GM12891 (cell line): ENCODE measurements around the gene ZNF592.
"Not testable (repeated sequence)": the region's sequence is repeated elsewhere in the genome, so short reads cannot be mapped to it uniquely, and the experiment has no call there.

Experiments used
- DNase-seq: peaks from one replicate; pipeline ENCODE4 v3.0.0; 2011; ENCODE audit warnings: low spot score; ENCODE audit not compliant: insufficient read length
- FAIRE-seq: peaks from 2 replicates; lab custom pipeline; 2011; peaks lifted over from hg19 to GRCh38; lab: Jason Lieb, UNC
- PAX5 ChIP-seq: IDR thresholded peaks from 2 replicates; pipeline ENCODE4 v1.6.1; 2011; ENCODE audit warnings: low read length, moderate library complexity, mild to moderate bottlenecking; ENCODE audit not compliant: insufficient read depth, severe bottlenecking
- POLR2A ChIP-seq: IDR thresholded peaks from 2 replicates; pipeline ENCODE4 v1.6.1; 2011; ENCODE audit warnings: low read depth, low read length, control low read depth
- POLR2AphosphoS5 ChIP-seq: IDR thresholded peaks from 2 replicates; pipeline ENCODE4 v1.6.1; 2011; ENCODE audit warnings: low read depth, low read length, control low read depth
- POU2F2 ChIP-seq: IDR thresholded peaks from 2 replicates; pipeline ENCODE4 v1.6.1; 2011; ENCODE audit warnings: low read depth, mild to moderate bottlenecking, control low read depth, low read length, moderate library complexity
- SPI1 ChIP-seq: IDR thresholded peaks from 2 replicates; pipeline ENCODE4 v1.6.1; 2011; ENCODE audit warnings: low read depth, low read length, control low read depth
- TAF1 ChIP-seq: IDR thresholded peaks from 2 replicates; pipeline ENCODE4 v1.6.1; 2011; ENCODE audit warnings: low read depth, low read length, control low read depth

Gene ZNF592

GRCh38 chr15:84741121-84741520, 7.3 kb upstream of the ZNF592 start:
- FAIRE-seq (no peak), DNase-seq (no peak)
- no peak for TF ChIP-seq TAF1
- no peak for TF ChIP-seq POLR2AphosphoS5
- TF ChIP-seq SPI1: no peak
- TF ChIP-seq POU2F2: no peak
- TF ChIP-seq PAX5: no peak
- no peak for TF ChIP-seq POLR2A

GRCh38 chr15:84747416-84748273, 747 bp upstream of the ZNF592 start:
- TF ChIP-seq POLR2A: 0 out of 2 replicates have a peak, but pooled peaks have one; percentile 23
- TF ChIP-seq TAF1: no peak
- no peak for DNase-seq
- peak; percentile 59 for FAIRE-seq

DNA sequence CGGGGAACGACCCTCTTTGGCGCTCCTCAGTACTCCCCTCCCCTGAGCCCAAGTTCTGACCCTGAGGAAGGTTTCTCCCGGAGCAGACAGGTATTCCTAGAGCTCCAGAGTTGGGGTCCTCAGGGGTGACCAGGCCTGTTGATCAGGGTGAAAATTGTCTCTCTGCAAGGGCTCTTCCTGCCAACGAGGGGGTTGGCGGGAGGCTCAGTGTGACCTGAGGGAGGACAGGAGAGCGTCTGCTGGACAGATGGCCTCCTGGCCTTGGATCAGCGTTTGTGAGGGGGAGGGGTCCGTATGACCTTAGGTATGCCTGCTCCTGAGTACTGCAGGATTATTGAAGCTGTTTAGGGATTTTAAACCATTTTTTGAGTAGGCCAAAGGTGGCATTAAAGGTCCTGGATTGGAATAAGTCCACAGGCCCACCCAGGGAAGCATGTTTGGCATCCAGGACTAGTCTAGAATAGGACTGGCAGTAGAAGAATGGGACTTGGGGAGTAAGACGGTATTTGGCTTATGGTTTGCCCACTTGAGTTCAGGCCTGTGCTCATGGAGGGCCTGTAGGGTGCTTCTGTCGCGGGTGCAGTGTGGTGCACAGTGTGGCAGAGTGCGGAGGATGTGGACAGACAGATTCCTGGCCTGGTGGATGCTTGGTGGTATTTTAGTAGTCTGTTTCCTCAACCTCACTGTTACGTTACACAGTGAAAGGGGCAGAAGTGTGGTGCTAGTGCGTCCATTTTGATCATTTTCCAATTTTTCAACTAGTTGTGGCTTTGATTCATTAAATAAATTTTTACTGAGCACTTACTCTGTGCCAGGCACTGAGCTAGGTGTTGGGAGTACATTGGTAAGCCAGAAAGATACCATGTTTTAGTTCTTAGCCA, 959 bp downstream of the ZNF592 start:
- FAIRE-seq: peak; percentile 58

GRCh38 chr15:84750583-84751092, 2.2 kb downstream of the ZNF592 start:
- FAIRE-seq (peak; percentile 38), DNase-seq (no peak)
- TF ChIP-seq POLR2AphosphoS5: no peak
- TF ChIP-seq PAX5: peak; percentile 28
- TF ChIP-seq POU2F2: 0 out of 2 replicates have a peak, but pooled peaks have one; percentile 37
- TF ChIP-seq TAF1: peak; percentile 20; the same call in 1 of the 2 replicates
- peak; percentile 99 for TF ChIP-seq SPI1
- no peak for TF ChIP-seq POLR2A

More for the DNA sequence above, 959 bp downstream of the ZNF592 start:
- TF ChIP-seq POLR2AphosphoS5: no peak
- no peak for TF ChIP-seq SPI1
- no peak for TF ChIP-seq POLR2A
- no peak for TF ChIP-seq PAX5
- TF ChIP-seq TAF1: no peak
- no peak for TF ChIP-seq POU2F2
- DNase-seq: no peak

DNA sequence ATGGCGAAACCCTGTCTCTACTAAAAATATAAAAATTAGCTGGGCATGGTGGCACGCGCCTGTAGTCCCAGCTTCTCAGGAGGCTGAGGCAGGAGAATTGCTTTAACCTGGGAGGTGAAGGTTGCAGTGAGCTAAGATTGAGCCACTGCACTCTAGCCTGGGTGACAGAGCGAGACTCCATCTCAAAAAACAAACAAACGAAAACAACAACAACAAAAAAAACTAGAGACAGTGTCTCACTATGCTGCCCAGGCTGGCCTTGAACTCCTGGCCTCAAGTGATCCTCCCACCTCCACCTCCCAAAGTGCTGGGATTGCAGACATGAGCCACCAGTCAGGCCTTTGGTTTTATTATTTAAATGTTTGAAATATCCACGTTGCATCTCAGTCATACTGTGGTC, 3.3 kb downstream of the ZNF592 start:
- DNase-seq, FAIRE-seq: not testable (repeated sequence)

DNA sequence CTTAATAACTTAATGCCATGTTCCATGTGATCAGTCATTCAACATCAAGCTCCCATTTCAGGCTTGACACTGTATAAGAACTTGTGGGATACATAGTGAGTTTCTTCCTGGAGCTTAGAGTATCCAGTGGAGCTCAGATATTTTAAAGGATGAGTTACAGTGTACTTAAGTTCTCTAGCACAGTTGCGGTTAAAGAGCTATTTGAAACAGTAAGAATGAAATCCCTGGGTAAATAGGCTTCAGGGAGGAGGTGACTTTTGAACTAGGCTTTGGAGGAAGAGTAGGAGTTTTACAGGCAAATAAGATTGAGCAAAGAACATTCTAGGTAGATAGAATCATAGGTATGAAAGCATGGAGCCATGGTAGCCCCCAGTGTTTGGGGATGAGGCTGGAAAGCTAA, 3.8 kb downstream of the ZNF592 start:
- TF ChIP-seq POLR2A (no peak), POU2F2 (no peak)
- DNase-seq (no peak), FAIRE-seq (no peak)

DNA sequence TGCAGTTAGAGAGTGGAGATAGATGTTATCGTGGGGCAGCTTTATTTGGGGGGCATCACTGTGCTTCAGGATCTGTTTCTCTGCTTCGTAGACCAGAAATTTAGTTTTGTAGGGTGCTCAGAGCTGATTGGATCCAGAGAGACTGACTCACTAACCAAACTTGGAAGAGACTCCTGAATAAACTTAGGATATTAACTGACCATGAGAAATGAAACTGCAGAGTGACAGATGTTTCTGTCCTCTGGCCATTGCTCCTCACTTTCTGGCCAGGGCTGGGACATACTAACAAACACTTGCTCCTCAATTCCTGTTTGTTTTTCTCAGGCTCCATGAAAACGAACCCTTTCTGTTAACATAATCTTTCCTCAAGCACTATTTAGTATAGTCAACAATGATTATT, 4.3 kb downstream of the ZNF592 start:
- DNase-seq: no peak
- TF ChIP-seq SPI1: no peak
- no peak for TF ChIP-seq POLR2A
- no peak for TF ChIP-seq PAX5
- no peak for TF ChIP-seq POLR2AphosphoS5
- FAIRE-seq: no peak

DNA sequence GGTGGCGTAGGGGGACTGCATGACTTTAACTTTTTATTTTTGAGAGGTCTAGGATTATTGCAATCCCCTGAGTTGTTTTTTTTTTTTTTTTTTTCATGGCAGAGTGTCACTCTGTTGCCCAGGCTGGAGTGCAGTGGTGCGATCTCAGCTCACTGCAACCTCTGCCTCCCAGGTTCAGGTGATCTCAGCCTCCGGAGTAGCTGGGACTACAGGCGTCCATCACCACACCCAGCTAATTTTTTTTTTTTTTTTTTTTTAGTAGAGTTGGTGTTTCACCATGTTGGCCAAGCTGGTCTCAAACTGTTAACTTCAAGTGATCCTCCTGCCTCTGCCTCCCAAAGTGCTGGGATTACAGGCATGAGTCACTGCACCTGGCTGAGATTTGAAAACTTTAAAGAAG, 6.5 kb downstream of the ZNF592 start:
- DNase-seq, FAIRE-seq: not testable (repeated sequence)

DNA sequence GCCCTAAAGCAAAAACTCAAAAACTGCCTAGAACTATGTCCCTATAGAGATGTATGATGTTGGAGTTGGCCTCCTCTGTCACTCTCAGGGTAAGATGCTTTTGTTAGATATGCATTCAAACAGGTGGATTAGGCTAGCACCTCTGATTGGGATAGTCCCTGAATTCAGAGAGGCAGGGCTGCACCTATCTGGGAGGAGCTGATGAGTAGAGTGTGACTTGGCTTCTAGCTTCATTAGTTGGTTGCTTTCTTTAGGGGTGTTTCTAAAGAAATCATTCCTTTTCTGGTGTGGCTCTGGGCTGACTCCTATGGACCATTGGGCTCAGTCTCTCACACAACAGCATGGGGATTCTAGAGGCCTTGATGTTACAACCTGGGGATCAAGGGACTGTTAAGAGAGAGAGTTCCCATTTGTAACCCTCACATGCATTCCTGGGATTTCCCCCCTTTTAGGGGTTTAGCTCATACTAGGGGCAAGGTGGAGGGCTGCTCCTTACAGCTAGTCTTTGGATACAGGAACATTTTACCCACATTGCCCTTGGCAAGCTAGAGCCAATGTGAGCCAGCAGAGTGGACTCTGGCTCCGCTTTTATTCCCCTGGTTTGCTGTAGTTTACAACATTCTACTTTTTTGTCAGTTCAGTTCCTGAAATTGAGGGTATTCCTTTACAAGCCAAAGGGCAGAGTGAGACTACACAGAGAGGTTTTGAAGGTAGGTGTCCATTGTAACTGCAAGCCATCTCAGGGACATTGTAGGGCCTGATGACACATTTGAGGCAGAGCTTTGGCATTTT, 7.5 kb downstream of the ZNF592 start:
- DNase-seq (no peak), FAIRE-seq (no peak)
- TF ChIP-seq POLR2A (no peak), POLR2AphosphoS5 (no peak), TAF1 (no peak), SPI1 (no peak), POU2F2 (no peak), PAX5 (no peak)

DNA sequence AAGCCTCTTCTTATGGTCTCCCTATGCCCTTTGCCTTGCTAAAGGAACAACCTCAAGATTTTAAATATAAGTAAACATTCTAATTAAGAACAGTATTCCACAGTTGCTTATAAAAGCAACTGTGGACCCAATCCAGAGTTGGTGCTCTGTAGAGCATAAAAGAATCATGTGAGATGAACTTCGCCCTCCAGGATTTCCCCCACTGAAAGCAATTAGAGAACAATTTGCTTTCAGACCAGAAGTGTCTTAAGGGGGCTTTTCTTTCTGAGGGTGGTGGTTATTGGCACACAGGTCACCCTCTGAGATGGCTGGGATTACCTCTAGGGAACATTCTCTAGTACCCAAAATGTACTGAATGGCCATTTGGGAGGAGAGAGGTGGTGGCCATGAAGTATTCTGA, 10.6 kb downstream of the ZNF592 start:
- no peak for FAIRE-seq
- TF ChIP-seq PAX5: no peak
- TF ChIP-seq TAF1: no peak
- no peak for TF ChIP-seq SPI1
- TF ChIP-seq POU2F2: no peak
- no peak for TF ChIP-seq POLR2A
- DNase-seq: no peak
